ENCODE measurements around the gene CFAP53. TPM values are rescaled to one million over a fixed set of nuclear protein-coding genes. Genes with fewer than 3 reads are reported as not detected.
A peak's percentile ranks its signal among the peaks of the same experiment; 100 is the strongest.
"Not testable (repeated sequence)": the region's sequence is repeated elsewhere in the genome, so short reads cannot be mapped to it uniquely, and the experiment has no call there.

Gene CFAP53
- total RNA-seq, 2 donors from 2014 or later = 0.37 to 0.66 TPM

DNA sequence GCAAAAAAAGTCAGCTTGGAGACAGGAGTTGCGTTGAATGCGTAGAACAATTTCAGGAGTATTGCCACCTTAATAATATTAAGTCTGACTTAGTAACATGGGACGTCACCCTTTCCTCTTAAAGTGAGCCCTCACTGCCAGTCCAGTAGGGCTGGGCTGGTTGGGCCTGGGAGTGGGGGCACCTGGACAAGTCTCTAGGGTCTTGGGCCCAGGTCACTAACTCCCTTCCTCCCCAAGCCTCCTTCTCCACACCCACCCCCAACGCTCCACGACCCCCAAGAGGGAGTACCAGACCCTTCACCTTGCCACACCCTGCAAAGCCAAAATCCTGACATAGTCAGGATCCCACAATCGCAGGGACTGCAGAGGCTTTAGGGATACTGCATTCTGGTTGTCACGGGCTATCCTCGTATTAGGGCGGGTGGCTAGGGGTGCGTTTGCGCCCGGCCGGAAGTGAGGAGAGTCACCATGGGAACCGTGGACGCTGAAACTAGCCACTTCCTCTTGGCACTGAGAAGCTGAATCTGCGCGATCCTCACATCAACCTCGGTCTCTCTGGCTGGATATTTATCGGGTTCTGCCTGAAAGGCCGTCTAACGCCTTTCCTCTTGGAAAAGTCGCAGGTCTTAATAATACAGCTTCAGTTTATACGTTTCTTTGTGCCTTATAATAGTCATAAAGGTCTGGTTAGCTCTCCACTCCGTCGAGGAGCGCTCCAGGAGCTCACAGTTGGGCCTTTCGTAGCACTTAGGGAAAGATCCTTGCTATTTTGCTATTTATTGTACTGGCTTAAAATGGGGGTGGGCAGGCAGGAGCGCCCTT is 31.5 kb upstream of the CFAP53 start:
- no peaks in the 10 kb centered on the region for H3K36me3 ChIP-seq (ENCODE audit: control insufficient read depth, insufficient read depth, low read length)
- 67 to 85% methylated on average over 24 to 28 of the region's 28 CpGs for WGBS, 2 experiments (ENCODE audit: insufficient coverage in 1 of 2, insufficient read length in 1 of 2)
- Mint-ChIP-seq H3K4me3 (peak overlapping the region; percentile 65), H3K27me3 (ENCODE audit: insufficient read depth) (peaks cover 67% of the 10 kb centered on the region), H3K36me3 (ENCODE audit: low read depth) (no peaks in the 10 kb centered on the region), H3K9me3 (peaks cover 12% of the 10 kb centered on the region), H3K4me1 (peaks cover 5% of the 10 kb centered on the region), H3K27ac (no peak overlapping the region)
- H3K4me1 ChIP-seq (ENCODE audit: control insufficient read depth, insufficient read depth, low read length) = peaks cover 2% of the 10 kb centered on the region
- DNase-seq = peak; percentile 89
- no peak overlapping the region for H3K4me3 ChIP-seq (ENCODE audit: low read length)
- H3K9me3 ChIP-seq (ENCODE audit: control insufficient read depth, low read length) = peaks cover 7% of the 10 kb centered on the region
- H3K9ac ChIP-seq (ENCODE audit: extremely low read depth, low read length, poor library complexity, severe bottlenecking) = no peak overlapping the region
- H3K27me3 ChIP-seq (ENCODE audit: control insufficient read depth, insufficient read depth, low read length, poor library complexity, severe bottlenecking) = peaks cover 8% of the 10 kb centered on the region
- H3K27ac ChIP-seq (ENCODE audit: low read depth, low read length) = no peak overlapping the region
- TF ChIP-seq, protein P1, sequence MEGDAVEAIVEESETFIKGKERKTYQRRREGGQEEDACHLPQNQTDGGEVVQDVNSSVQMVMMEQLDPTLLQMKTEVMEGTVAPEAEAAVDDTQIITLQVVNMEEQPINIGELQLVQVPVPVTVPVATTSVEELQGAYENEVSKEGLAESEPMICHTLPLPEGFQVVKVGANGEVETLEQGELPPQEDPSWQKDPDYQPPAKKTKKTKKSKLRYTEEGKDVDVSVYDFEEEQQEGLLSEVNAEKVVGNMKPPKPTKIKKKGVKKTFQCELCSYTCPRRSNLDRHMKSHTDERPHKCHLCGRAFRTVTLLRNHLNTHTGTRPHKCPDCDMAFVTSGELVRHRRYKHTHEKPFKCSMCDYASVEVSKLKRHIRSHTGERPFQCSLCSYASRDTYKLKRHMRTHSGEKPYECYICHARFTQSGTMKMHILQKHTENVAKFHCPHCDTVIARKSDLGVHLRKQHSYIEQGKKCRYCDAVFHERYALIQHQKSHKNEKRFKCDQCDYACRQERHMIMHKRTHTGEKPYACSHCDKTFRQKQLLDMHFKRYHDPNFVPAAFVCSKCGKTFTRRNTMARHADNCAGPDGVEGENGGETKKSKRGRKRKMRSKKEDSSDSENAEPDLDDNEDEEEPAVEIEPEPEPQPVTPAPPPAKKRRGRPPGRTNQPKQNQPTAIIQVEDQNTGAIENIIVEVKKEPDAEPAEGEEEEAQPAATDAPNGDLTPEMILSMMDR (conservative IDR thresholded peaks at IDR 0.05) = no peak

DNA sequence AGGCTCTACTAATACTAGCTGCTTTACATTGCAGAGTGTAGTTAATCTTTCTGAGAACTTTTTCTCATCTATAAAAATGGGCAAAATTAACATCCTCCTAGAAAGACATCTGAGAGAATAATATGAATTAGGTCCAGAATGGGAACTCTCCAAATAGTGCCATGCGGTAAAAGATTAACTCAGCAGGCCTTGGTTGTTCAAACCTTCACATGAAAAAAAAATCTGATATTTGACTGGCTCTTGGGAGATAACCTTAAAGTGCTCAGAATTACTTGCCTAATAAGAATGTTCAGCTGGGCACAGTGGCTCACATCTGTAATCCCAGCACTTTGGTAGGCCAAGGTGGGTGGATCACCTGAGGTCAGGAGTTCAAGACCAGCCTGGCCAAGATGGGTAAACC is 26.7 kb upstream of the CFAP53 start:
- TF ChIP-seq, protein P1 (conservative IDR thresholded peaks at IDR 0.05) = no peak
- H3K9me3 Mint-ChIP-seq = peaks cover 1% of the 10 kb centered on the region
- WGBS, 2 experiments (ENCODE audit: insufficient coverage in 1 of 2, insufficient read length in 1 of 2) = 92 to 100% methylated on average over 1 of the region's 1 CpG
- H3K36me3 ChIP-seq (ENCODE audit: control insufficient read depth, insufficient read depth, low read length) = no peaks in the 10 kb centered on the region
- no peak overlapping the region for H3K4me3 Mint-ChIP-seq
- H3K27me3 Mint-ChIP-seq (ENCODE audit: insufficient read depth) = peaks cover 42% of the 10 kb centered on the region
- DNase-seq = no peak
- H3K27ac Mint-ChIP-seq = no peak overlapping the region
- no peak overlapping the region for H3K4me3 ChIP-seq (ENCODE audit: low read length)
- peaks cover 8% of the 10 kb centered on the region for H3K27me3 ChIP-seq (ENCODE audit: control insufficient read depth, insufficient read depth, low read length, poor library complexity, severe bottlenecking)
- H3K9ac ChIP-seq (ENCODE audit: extremely low read depth, low read length, poor library complexity, severe bottlenecking) = no peak overlapping the region
- H3K4me1 Mint-ChIP-seq = peaks cover 7% of the 10 kb centered on the region
- H3K9me3 ChIP-seq (ENCODE audit: control insufficient read depth, low read length) = peaks cover 7% of the 10 kb centered on the region
- H3K4me1 ChIP-seq (ENCODE audit: control insufficient read depth, insufficient read depth, low read length) = no peaks in the 10 kb centered on the region
- no peaks in the 10 kb centered on the region for H3K36me3 Mint-ChIP-seq (ENCODE audit: low read depth)
- H3K27ac ChIP-seq (ENCODE audit: low read depth, low read length) = no peak overlapping the region

DNA sequence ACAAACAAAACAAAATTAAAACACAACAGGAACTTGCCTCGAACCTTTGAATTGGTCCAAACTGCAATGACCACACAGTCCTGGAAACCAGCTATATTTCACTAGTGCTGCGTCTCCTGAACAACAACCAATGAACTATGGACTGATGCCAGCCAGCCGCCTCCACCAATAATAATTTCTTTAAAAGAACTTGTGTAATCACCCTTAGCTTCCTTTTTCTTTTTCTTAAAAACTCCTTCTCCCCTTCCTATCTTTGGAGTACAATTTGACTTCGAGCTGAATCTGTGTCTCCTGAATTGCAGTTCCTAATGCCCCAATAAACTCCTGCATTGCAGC is 22.8 kb upstream of the CFAP53 start:
- no peaks in the 10 kb centered on the region for H3K9me3 Mint-ChIP-seq
- Histone ChIP-seq H3K36me3 (ENCODE audit: control insufficient read depth, insufficient read depth, low read length) (peaks cover 2% of the 10 kb centered on the region), H3K4me3 (ENCODE audit: low read length) (no peak overlapping the region), H3K9me3 (ENCODE audit: control insufficient read depth, low read length) (peaks cover 6% of the 10 kb centered on the region), H3K27me3 (ENCODE audit: control insufficient read depth, insufficient read depth, low read length, poor library complexity, severe bottlenecking) (no peaks in the 10 kb centered on the region), H3K9ac (ENCODE audit: extremely low read depth, low read length, poor library complexity, severe bottlenecking) (no peak overlapping the region), H3K4me1 (ENCODE audit: control insufficient read depth, insufficient read depth, low read length) (no peaks in the 10 kb centered on the region), H3K27ac (ENCODE audit: low read depth, low read length) (no peak overlapping the region)
- H3K27me3 Mint-ChIP-seq (ENCODE audit: insufficient read depth) = peaks cover 15% of the 10 kb centered on the region
- peak overlapping the region; percentile 32 for H3K4me3 Mint-ChIP-seq
- TF ChIP-seq, protein P1 (conservative IDR thresholded peaks at IDR 0.05) = no peak
- no peak overlapping the region for H3K27ac Mint-ChIP-seq
- DNase-seq = no peak
- peaks cover 19% of the 10 kb centered on the region for H3K36me3 Mint-ChIP-seq (ENCODE audit: low read depth)
- 92 to 100% methylated on average over 1 to 4 of the region's 4 CpGs for WGBS, 2 experiments (ENCODE audit: insufficient coverage in 1 of 2, insufficient read length in 1 of 2)
- peaks cover 18% of the 10 kb centered on the region for H3K4me1 Mint-ChIP-seq

DNA sequence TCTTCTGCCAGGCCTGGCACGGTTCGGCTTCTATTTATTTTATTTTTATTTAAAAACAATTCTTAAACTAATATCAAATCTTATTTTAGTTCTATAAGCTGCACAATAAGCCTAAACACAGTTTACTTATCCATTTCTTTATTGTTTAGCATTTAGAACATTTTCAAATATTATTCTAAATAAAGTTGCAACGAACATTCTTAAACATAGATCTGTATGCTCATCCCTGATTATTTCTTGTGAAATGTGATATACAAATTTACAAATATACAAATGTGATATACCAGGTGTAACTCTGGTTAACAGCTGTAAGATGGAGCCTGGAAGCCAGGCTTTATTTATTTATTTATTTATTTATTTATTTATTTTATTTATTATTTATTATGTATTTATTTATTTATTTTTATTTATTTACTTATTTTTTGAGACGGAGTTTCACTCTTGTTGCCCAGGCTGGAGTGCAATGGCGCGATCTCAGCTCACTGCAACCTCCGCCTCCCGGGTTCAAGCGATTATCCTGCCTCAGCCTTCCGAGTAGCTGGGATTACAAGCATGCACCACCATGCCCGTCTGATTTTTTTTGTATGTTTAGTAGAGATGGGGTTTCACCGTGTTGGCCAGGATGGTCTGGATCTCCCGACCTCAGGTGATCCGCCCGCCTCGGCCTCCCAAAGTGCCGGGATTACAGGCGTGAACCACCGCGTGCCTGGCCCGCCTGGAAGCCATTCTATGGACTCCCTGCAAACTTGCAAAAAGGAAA is 22.2 kb upstream of the CFAP53 start:
- not testable (repeated sequence) for H3K36me3 ChIP-seq (ENCODE audit: control insufficient read depth, insufficient read depth, low read length); H3K27me3 ChIP-seq (ENCODE audit: control insufficient read depth, insufficient read depth, low read length, poor library complexity, severe bottlenecking); H3K9me3 ChIP-seq (ENCODE audit: control insufficient read depth, low read length); DNase-seq; H3K27me3 Mint-ChIP-seq (ENCODE audit: insufficient read depth); H3K4me1 ChIP-seq (ENCODE audit: control insufficient read depth, insufficient read depth, low read length); H3K27ac ChIP-seq (ENCODE audit: low read depth, low read length); H3K9me3 Mint-ChIP-seq
- H3K4me3 ChIP-seq (ENCODE audit: low read length) = peak overlapping the region; percentile 90
- Mint-ChIP-seq H3K27ac (peak overlapping the region; percentile 98), H3K4me3 (peak overlapping the region; percentile 96), H3K4me1 (peaks cover 18% of the 10 kb centered on the region), H3K36me3 (ENCODE audit: low read depth) (peaks cover 25% of the 10 kb centered on the region)
- 83 to 93% methylated on average over 15 to 21 of the region's 21 CpGs for WGBS, 2 experiments (ENCODE audit: insufficient coverage in 1 of 2, insufficient read length in 1 of 2)
- peak overlapping the region; percentile 64 for H3K9ac ChIP-seq (ENCODE audit: extremely low read depth, low read length, poor library complexity, severe bottlenecking)
